ENCODE measurements around the gene NOTCH2.

NOTCH2 gene

DNA sequence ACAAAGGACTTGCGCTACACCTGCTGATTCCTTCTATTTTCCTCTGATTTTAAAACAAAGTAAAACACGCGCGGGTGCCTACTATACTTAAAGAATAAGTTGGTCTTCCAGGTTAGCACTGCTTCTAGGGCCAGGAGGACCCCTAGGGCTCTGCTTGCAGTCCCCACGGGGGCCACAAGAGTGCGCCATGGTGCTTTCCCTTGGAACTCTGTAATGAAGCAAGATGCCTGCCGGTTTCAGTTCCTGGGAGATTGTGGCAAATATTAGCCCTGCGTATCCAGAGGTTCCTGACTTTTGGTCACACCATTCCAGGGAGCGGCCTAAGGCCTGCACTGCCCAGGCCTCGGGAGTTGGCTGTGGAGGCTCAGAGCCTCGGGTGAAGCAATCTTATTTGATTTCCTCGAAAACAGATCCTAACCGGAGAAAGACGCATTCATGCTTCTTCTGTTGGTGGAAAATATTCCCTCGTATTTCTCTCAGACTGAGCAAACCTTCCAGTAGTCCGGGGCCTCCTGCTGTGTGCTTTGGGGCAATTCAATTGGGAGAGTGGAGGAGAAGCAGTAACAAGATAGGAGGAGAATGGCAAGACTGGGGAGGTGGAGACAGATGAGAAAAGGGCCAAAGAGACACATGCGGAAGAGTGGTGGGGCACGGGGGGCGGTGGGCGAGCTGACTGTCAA is 198.4 kb downstream of the NOTCH2 start:
- peak; percentile 70 for DNase-seq

GRCh38 chr1:119869995-119870394 is 199.5 kb downstream of the NOTCH2 start:
- DNase-seq, result no peak

DNA sequence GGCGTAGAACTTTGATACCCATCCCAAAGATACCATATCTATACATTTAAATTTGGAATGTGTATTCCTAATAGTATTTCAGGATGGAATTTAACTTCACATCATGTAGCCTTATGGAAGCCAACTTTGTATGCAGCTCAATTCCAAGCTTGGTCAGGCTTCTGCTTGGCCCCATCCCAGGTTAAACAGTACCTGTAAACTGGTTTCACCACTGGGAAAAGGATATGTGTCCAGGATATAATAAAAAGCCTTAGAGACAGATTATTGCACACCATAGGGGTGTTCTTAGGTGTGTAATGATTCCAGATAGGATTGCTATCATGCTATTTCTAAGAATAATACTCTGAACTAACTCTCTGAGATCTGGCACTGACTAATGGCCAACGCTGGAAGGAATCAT is 201.3 kb downstream of the NOTCH2 start:
- no peak for DNase-seq

GRCh38 chr1:119866451-119866850 is 203.0 kb downstream of the NOTCH2 start:
- no peak for DNase-seq

DNA sequence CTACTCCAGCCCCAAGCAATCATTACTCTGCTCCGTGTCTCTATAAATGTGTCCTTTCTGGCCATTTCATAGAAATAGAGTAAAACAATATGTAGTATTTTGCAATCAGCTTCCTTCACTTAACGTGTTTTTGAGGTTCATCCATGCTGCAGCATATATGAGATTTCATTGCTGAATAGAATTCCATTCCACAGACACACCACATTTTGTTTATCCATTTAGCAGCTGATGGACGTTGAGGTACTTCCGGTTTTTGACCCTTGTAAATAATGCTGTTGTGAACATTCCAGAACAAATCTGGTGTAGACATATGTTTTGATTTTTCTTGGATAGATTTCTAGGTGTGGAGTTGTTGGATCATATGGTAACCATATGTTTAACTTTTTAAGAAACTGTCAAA is 203.8 kb downstream of the NOTCH2 start:
- DNase-seq, result no peak

GRCh38 chr1:119862276-119862675 is 207.2 kb downstream of the NOTCH2 start:
- DNase-seq, result no peak
